Hepatocyte (in vitro differentiated cells): ENCODE measurements around the gene GALNT18.

Source experiments
- EZH2 ChIP-seq: fragments of 200-600 bp; sonication (generic); IDR thresholded peaks from 2 replicates; pipeline ENCODE4 v1.6.1; 2016; ENCODE audit warnings: antibody characterized with exemption, mild to moderate bottlenecking, borderline replicate concordance
- TF ChIP-seq, protein P1 (sequence below): fragments of 200-600 bp; sonication (generic); IDR thresholded peaks from 2 replicates; pipeline ENCODE4 v1.5.1; 2016; ENCODE audit warnings: antibody characterized with exemption, mild to moderate bottlenecking; ENCODE audit not compliant: poor library complexity

DNA sequence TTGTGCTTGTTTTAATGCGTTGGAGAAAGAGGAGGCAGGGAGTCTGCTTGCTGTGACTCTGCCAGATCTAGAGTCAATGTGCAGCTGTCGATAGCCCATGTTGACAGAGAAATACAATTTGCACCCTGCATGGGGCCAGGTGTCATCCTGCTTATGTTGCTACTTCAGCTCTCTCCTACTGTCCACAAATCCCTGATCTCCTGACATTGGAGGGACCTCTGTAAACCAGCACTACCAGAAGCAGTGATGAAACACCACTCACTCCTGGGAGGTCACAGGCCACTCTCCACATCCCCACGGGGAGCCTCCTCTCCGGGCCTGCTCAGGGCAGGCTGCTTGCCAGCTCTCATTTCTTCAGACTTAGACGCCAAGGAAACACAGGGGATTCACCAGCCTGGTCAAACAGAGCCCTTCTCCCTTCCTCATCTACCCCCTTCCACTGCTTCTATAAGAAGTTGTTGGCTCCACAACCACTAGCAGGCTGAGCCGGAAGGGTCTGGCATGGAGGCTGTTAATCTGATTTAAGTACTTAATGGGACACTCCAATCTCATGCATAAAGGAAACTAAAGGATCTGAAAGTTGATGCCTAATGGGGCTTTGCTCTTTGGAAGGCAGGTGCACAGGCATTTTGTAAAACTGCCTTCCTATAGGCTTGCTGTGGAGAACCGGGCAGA, 238.8 kb downstream of the GALNT18 start:
- TF ChIP-seq, protein P1, sequence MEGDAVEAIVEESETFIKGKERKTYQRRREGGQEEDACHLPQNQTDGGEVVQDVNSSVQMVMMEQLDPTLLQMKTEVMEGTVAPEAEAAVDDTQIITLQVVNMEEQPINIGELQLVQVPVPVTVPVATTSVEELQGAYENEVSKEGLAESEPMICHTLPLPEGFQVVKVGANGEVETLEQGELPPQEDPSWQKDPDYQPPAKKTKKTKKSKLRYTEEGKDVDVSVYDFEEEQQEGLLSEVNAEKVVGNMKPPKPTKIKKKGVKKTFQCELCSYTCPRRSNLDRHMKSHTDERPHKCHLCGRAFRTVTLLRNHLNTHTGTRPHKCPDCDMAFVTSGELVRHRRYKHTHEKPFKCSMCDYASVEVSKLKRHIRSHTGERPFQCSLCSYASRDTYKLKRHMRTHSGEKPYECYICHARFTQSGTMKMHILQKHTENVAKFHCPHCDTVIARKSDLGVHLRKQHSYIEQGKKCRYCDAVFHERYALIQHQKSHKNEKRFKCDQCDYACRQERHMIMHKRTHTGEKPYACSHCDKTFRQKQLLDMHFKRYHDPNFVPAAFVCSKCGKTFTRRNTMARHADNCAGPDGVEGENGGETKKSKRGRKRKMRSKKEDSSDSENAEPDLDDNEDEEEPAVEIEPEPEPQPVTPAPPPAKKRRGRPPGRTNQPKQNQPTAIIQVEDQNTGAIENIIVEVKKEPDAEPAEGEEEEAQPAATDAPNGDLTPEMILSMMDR: no peak
- no peak for TF ChIP-seq EZH2
